HG03565 (cell line): ENCODE results near the gene GOLGA7B.
"Not testable (repeated sequence)": the region's sequence is repeated elsewhere in the genome, so short reads cannot be mapped to it uniquely, and the experiment has no call there.

Source experiments
- ATAC-seq: cut with Tn5 transposase; IDR thresholded peaks from one replicate; pipeline ENCODE4 v1.9.1; 2021; ENCODE audit warnings: mild to moderate bottlenecking, moderate library complexity; ENCODE audit not compliant: unreplicated experiment

GOLGA7B gene

GRCh38 chr10:97830064-97830463 is 19.6 kb upstream of the GOLGA7B start:
- ATAC-seq, result no peak

- ATAC-seq, result no peak
These were observed 18.4 kb upstream of the GOLGA7B start for GRCh38 chr10:97831259-97831658.

- ATAC-seq, result no peak
These were observed 13.2 kb upstream of the GOLGA7B start for GRCh38 chr10:97836446-97836845.

- no peak for ATAC-seq
These were observed 11.6 kb upstream of the GOLGA7B start for GRCh38 chr10:97838091-97838490.

GRCh38 chr10:97841166-97841565 is 8.5 kb upstream of the GOLGA7B start:
- not testable (repeated sequence) for ATAC-seq

- ATAC-seq, result not testable (repeated sequence)
These were observed 7.5 kb upstream of the GOLGA7B start for GRCh38 chr10:97842114-97842513.

- ATAC-seq, result no peak
These were observed 6.9 kb upstream of the GOLGA7B start for GRCh38 chr10:97842656-97843280.

- ATAC-seq, result no peak
These were observed 6.4 kb upstream of the GOLGA7B start for GRCh38 chr10:97843281-97843671.

GRCh38 chr10:97843972-97844371 is 5.7 kb upstream of the GOLGA7B start:
- not testable (repeated sequence) for ATAC-seq

GRCh38 chr10:97844678-97845077 is 5.0 kb upstream of the GOLGA7B start:
- no peak for ATAC-seq

- ATAC-seq, result no peak
These were observed 448 bp upstream of the GOLGA7B start for GRCh38 chr10:97849103-97849686.

- no peak for ATAC-seq
These were observed 803 bp downstream of the GOLGA7B start for GRCh38 chr10:97850446-97850845.

- ATAC-seq, result no peak
These were observed 1.8 kb downstream of the GOLGA7B start for GRCh38 chr10:97851341-97852001.

- no peak for ATAC-seq
These were observed 2.6 kb downstream of the GOLGA7B start for GRCh38 chr10:97852277-97852676.

- no peak for ATAC-seq
These were observed 3.3 kb downstream of the GOLGA7B start for GRCh38 chr10:97852840-97853405.

GRCh38 chr10:97854743-97855142 is 5.1 kb downstream of the GOLGA7B start:
- ATAC-seq, result no peak

- no peak for ATAC-seq
These were observed 8.4 kb downstream of the GOLGA7B start for GRCh38 chr10:97858001-97858439.

GRCh38 chr10:97861097-97861750 is 11.6 kb downstream of the GOLGA7B start:
- no peak for ATAC-seq

GRCh38 chr10:97861924-97862323 is 12.3 kb downstream of the GOLGA7B start:
- no peak for ATAC-seq

- ATAC-seq, result no peak
These were observed 14.2 kb downstream of the GOLGA7B start for GRCh38 chr10:97863808-97864207.

GRCh38 chr10:97865488-97865887 is 15.8 kb downstream of the GOLGA7B start:
- no peak for ATAC-seq
